Neural progenitor cell (in vitro differentiated cells): ENCODE results near the gene LRRC56.

ENCODE experiments used
- EZH2phosphoT487 ChIP-seq: fragments of 200-600 bp; sonication (generic); IDR thresholded peaks from 2 replicates; pipeline ENCODE4 v1.6.1; 2017; ENCODE audit warnings: antibody characterized with exemption
- TF ChIP-seq, protein P1 (sequence below): fragments of 200-600 bp; sonication (generic); IDR thresholded peaks from 2 replicates; pipeline ENCODE4 v1.5.1; 2017; ENCODE audit warnings: antibody characterized with exemption, mild to moderate bottlenecking

DNA sequence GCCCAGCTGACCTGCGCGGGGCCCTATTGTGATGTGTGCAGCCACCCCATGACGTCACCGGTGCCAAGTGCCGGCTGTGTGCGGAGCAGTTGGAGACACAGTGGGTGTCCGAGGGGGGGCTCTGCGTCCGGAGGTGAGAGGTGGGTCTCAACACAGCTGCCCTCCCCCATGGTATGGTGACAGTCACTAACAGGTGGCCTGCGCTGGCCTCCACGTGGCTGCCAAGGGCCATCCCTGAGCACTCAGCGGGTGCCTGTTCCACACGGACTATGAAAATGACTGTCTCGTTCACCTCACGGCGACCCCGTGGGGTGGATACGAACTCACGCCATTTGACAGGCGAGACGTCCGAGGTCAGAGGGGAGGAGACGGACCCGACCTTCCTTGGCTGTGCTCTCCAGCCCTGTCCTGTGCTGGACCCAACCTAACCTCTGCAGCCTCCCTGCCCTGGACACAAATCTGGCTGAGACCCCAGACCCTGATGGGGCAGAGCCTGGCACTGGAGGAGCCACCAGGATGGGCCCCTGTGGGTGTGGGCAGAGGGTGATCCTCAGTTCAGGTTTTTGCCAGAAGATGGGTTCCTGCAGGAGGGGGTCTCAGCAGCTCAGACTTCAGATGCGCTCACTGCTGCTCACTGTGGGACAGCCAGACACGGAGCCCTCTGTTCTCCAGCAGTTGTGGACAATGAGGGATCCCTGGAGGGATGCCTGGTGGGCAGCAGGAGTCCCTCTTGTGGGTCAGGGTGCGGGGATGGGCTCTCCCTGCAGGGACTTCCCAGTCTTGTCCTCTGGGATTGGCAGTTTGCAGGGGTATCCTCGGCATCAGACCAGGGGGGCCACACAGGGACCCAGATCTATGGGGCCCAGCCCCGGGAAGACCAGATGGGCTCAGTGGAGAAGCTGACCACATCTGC, 8.3 kb upstream of the LRRC56 start:
- TF ChIP-seq, protein P1, sequence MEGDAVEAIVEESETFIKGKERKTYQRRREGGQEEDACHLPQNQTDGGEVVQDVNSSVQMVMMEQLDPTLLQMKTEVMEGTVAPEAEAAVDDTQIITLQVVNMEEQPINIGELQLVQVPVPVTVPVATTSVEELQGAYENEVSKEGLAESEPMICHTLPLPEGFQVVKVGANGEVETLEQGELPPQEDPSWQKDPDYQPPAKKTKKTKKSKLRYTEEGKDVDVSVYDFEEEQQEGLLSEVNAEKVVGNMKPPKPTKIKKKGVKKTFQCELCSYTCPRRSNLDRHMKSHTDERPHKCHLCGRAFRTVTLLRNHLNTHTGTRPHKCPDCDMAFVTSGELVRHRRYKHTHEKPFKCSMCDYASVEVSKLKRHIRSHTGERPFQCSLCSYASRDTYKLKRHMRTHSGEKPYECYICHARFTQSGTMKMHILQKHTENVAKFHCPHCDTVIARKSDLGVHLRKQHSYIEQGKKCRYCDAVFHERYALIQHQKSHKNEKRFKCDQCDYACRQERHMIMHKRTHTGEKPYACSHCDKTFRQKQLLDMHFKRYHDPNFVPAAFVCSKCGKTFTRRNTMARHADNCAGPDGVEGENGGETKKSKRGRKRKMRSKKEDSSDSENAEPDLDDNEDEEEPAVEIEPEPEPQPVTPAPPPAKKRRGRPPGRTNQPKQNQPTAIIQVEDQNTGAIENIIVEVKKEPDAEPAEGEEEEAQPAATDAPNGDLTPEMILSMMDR, result no peak
- TF ChIP-seq EZH2phosphoT487, result no peak
